NB4 (cell line): ENCODE measurements around the gene CORIN.

Source experiments
- MYC ChIP-seq: IDR thresholded peaks from 2 replicates; pipeline ENCODE4 v1.6.1; 2011; ENCODE audit warnings: low read depth, low read length
- TF ChIP-seq, protein P1 (sequence below): IDR thresholded peaks from one replicate; pipeline ENCODE4 v1.5.1; 2012; ENCODE audit warnings: low read depth, low read length

DNA sequence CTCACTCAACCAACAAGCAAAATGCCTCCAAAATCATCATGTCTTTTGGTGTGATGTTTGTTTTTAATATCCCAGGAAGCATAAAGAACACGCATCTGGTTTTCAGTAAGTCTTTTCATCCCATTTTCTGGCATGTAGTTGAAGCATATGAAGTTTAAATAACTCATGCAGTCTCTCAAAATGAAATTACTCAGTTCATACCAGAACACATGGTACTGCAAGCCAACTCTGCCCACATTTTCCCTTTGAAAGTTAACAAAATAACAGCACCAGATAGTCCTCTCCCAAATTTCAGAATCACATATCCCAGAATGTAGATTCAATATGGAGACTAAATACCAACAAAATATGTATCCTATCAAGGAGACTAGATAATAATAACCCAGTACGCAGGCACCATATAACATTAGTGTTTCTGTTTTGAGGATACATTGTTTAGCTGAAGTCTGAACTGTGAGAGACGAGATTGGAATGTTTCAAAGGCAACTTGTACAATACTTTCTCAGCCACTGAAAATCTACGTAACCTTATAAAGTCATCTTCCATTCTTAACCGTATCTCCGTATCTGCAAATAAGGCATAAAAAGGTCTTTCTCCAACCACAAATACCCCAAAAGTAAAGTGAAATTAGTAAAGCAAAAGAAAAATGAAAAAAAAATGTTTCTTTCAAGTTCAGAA is 23.1 kb downstream of the CORIN start:
- TF ChIP-seq, protein P1, sequence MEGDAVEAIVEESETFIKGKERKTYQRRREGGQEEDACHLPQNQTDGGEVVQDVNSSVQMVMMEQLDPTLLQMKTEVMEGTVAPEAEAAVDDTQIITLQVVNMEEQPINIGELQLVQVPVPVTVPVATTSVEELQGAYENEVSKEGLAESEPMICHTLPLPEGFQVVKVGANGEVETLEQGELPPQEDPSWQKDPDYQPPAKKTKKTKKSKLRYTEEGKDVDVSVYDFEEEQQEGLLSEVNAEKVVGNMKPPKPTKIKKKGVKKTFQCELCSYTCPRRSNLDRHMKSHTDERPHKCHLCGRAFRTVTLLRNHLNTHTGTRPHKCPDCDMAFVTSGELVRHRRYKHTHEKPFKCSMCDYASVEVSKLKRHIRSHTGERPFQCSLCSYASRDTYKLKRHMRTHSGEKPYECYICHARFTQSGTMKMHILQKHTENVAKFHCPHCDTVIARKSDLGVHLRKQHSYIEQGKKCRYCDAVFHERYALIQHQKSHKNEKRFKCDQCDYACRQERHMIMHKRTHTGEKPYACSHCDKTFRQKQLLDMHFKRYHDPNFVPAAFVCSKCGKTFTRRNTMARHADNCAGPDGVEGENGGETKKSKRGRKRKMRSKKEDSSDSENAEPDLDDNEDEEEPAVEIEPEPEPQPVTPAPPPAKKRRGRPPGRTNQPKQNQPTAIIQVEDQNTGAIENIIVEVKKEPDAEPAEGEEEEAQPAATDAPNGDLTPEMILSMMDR: no peak
- TF ChIP-seq MYC: no peak
